Measurements from ENCODE around the gene TACC2.

Gene TACC2

GRCh38 chr10:122293156-122293960 is 304.4 kb downstream of the TACC2 start:
- DNase-seq (ENCODE audit: low read depth) = peak; percentile 41
- TF ChIP-seq CTCF (IDR thresholded peaks at IDR 0.05; ENCODE audit: insufficient read depth, low read depth, low read length, missing control alignments) = no peak
- no peak overlapping the region for H3K4me3 ChIP-seq (ENCODE audit: low read depth, low read length)

- DNase-seq (ENCODE audit: low read depth) = no peak
- no peak overlapping the region for H3K4me3 ChIP-seq (ENCODE audit: low read depth, low read length)
- TF ChIP-seq CTCF (IDR thresholded peaks at IDR 0.05; ENCODE audit: insufficient read depth, low read depth, low read length, missing control alignments) = no peak
Observed at GRCh38 chr10:122293961-122294380, 305.0 kb downstream of the TACC2 start.

- H3K4me3 ChIP-seq (ENCODE audit: low read depth, low read length) = no peak overlapping the region
- no peak for TF ChIP-seq CTCF (IDR thresholded peaks at IDR 0.05; ENCODE audit: insufficient read depth, low read depth, low read length, missing control alignments)
- no peak for DNase-seq (ENCODE audit: low read depth)
Observed at GRCh38 chr10:122294511-122295450, 305.8 kb downstream of the TACC2 start.

- no peak for DNase-seq (ENCODE audit: low read depth)
- TF ChIP-seq CTCF (IDR thresholded peaks at IDR 0.05; ENCODE audit: insufficient read depth, low read depth, low read length, missing control alignments) = no peak
- H3K4me3 ChIP-seq (ENCODE audit: low read depth, low read length) = no peak overlapping the region
Observed at GRCh38 chr10:122295451-122295809, 306.5 kb downstream of the TACC2 start.

GRCh38 chr10:122296363-122297120 is 307.6 kb downstream of the TACC2 start:
- no peak overlapping the region for H3K4me3 ChIP-seq (ENCODE audit: low read depth, low read length)
- TF ChIP-seq CTCF (IDR thresholded peaks at IDR 0.05; ENCODE audit: insufficient read depth, low read depth, low read length, missing control alignments) = no peak
- peak; percentile 73 for DNase-seq (ENCODE audit: low read depth)

GRCh38 chr10:122297583-122297982 is 308.6 kb downstream of the TACC2 start:
- TF ChIP-seq CTCF (IDR thresholded peaks at IDR 0.05; ENCODE audit: insufficient read depth, low read depth, low read length, missing control alignments) = no peak

More at GRCh38 chr10:122297583-122297982, 308.6 kb downstream of the TACC2 start:
- no peak overlapping the region for H3K4me3 ChIP-seq (ENCODE audit: low read depth, low read length)
- no peak for DNase-seq (ENCODE audit: low read depth)

All from GM12865 (cell line).